GM18499 (cell line): ENCODE results near the gene KRT15.

Source experiments
- ATAC-seq: cut with Tn5 transposase; IDR thresholded peaks from one replicate; pipeline ENCODE4 v1.9.1; 2021; ENCODE audit warnings: moderate number of reproducible peaks; ENCODE audit not compliant: insufficient read depth, unreplicated experiment

KRT15 gene

DNA sequence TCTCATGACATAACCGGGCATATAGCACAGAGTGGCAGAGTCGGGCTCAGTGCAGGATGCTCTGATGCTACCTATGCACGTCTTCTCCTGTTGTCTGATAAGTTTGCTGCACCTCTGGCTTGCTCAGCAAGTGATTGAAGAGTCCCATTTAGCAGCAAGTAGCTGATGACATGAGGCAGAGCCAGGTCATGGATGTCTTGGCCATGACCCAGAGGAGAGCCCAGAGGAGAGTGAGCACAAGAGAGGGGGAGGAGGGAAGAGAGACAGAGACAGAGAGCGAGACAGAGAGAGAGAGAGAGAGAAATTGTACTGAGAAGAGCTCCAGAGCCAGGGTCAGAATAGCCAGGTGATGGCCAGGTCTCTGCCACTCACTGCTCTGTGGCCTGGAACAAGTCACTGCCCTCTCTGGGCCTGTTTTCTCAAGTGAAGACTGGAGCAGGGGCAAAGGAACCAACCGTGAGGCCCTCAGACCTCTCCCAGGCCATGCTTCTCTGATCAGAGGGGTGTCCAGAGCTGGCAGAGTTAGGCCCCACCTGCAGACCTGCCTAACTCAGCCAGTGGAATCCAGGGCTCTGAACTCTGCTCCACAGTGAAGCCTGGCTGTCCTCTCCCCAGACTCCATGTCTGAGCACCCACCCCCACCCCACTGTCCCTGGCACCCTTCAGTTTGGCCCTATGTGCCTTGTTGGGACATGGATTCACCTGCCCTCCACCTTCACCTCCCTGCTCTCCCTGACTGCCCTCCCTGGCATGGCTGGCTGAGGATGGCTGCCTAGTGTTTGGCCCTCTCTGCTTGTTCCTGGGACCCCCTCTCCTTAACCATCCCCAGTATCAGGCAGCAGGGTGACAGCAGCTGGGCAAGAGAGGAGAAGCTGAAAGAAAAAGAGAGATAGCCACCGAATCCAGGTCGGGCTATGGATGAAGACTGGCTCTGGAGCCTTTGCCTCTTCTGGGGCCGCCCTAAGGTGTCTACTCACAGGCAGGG lies 33.5 kb downstream of the KRT15 start:
- no peak for ATAC-seq

DNA sequence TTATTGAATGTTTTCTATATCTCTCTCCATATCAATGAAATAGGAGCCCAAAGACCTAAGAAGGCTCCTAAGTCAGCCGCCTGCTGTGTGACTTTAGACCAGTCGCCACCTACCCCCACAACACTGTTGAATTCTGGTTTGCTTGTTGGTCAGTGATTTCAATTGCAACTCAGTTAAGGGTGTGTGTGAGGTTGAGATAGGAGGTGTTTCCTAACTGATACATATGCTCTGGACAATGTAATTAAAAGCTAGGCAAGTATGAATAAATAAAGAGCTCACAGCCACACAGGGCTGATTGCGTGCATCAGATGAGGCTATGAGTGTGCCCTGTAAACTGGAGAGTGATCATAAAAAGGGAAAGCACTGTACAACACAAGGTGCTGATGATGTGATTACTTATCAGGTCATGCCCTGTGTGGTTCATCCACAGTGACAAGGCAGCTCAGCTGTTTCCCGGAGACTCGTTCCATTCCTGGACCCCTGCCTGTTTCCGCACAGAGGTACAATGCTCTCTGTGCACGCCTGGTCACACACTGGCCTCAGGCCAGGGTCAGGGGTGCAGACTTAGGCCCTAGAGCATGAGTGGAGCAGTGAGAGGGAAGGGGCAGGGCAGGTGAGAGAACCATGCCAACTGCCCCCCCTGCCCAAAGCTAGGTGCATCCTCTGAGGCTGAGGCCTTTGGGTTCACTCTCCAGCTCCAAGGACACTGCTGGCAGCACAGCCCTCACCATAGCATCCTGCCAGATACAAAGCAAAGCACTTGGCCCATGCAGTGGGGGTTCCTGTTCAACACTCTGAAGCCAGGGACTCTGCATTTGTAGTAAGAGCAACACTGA lies 34.5 kb downstream of the KRT15 start:
- no peak for ATAC-seq

DNA sequence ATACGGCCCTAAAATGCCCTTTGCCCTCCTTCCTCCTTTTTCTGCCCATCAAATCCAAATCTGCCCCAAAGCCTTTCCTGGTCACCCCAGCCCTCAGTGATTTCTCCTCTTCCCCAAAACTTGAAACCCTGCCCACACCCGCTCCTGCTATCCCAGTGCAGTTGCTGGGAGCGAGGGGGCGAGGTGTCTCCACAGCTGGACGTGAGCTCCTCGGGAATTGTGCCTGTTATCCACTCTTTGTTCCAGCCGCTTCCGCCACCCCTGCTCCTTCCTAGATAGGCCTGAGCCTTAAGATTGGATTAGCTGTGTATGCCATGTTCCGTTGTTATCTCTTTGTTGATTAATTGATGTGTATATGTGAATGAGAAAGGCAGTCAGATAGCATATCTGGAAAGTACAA lies 35.2 kb downstream of the KRT15 start:
- no peak for ATAC-seq

DNA sequence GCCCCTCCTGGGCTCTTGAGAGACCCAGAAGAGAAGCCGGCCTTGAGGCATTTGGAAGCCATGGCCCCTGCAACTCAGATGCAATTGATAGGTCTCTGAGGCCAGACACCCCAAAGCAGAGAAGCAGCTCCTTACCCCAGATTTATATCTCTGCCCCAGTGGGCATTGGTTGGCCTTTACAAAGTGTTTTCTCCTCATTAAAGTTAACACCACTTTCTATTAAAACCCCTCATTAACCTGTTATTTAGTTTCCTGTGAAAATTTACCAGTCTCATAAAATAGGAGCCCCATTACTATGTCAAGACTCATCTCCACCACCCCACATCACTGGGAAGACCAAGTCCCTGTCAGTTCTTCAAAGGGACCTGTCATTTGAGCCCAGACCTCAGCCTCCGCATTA lies 37.7 kb downstream of the KRT15 start, which contains the start of gene KRT35:
Gene KRT35 (minus strand): TSS at position 116 of the 400 bp plus-strand sequence. CDS start 54 bp downstream, at position 62.
- no peak for ATAC-seq

DNA sequence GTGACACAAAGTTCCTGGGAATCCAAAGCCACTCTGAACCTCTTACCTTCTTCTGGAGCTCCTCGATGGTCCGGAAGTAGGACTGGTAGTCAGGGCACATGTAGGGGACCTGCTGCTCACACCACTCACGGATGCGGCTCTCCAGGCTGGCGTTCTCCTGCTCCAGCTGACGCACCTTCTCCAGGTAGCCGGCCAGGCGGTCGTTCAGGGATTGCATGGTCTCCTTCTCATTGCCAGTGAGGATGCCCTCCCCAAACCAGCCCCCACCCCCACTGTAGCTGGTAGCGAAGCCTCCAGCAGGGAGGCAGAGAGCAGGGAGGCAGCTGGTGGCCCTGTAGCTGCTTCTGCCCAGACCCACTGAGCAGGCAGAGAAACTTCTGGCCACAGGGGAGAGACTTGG lies 38.1 kb downstream of the KRT15 start:
- no peak for ATAC-seq

DNA sequence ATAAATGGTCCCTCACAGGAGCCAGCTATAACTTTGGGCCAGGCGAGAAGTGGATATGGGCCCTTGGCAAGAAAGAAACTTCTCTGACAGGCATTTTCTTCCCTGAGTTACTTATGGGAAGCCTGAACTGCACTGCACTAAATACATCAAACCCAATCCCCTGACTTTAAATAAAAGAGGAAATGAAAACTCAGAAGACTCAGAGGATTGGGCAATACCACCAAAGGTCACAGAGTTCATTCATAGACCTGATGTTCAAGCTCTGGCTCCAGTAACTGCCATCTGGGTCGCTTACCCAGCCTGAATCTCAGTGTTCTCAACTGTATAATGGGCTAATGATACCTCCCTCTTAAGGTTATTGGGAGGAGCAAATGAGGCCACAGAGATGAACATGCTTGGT lies 38.6 kb downstream of the KRT15 start:
- ATAC-seq = no peak

DNA sequence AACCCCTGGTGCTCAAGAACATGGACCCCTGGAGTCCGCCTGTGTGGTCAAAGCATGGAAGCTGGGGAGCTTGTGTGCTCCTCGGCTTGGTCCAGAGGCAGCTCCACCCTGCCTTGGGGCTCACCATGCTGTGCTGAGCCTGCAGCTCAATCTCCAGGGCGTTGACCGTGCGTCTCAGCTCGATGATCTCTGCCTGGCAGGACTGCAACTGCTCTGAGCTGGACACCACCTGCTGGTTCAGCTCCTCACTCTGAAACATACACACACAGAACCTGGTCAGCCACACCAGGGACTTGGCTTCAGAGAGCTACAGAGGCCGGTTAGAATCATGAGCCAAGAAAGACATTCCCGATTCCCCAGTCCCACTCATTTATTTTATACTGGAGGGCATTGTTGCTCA lies 40.5 kb downstream of the KRT15 start:
- ATAC-seq = no peak

DNA sequence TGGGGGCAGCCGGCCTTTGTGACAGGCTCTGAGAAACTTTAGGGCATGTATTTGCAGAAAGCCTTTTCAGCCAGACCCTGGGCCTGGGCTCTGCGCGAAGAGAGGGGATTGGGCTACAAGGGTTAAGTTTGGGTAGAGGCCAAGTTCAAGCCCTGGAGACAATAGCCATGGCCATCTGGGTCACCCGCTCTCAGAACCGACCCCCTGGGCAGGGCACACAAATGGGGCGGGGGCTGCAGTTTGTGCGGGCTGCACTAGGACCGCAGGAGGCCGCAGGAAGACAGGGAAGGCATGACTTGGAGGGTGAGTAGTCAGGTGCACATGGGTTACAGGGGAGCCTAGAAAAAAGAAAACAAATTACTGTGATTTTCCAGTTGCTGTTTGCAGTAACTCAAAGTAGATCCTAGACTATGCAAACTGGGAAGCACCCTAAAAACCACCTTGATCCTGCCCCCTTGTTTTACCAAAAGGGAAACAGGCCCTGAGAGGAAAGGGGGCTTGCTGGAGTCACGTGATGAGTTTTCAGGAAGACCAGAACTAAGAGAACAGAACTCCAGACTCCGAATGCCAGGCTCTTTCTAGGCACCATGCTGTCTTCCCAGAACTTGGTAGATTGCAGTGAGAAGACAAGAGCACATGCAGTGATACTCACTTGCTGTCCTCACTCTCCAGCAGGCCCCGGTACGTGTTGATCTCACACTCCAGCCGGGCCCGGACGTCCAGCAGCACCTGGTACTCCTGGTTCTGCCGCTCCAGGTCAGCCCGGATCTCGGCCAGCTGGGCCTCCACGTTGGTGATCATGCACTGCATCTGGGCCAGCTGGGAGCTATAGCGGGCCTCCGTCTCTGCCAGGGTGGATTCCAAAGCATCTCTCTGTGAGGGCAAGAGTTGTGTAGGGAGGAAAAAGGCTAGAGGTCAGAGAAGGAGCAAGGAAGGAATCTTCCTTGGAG lies 41.5 kb downstream of the KRT15 start:
- no peak for ATAC-seq

DNA sequence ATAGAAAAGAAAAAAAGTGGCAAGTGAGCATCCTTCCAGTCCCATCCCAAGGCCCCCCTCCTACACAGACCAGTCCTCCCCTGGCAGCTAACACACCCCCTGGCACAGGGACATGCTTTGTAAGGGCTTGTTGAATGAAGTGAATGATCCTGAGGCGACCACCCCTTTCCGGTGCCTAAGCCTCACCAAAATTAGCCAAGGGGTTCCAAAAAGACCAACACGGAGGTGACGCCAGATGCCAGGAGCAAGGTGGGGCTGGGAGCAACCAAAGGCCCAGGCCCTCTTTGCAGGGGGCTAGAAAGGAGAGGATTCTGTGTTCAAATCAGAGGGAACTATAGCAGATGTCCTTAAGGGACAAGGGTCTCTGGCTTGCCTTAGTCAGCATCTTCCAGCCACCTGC lies 43.3 kb downstream of the KRT15 start:
- ATAC-seq = no peak

DNA sequence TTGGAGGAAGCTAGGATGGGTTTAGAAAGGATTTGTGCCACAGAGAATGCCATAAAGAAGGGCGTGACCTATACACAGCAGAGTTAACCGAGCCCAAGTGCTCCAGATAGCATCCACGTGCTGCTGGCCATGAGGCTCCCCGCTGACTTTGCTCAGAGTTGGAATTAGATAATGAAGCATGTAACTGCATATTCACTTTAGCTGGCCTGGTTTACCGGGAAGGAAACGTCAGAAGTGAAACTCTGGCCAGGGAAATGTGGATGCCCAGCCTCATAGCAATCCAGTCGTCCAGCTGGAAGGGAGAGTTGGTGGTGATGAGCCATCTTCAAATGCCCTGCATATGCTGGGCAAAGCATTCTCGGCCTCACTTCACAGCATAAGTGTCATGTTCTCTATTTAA lies 43.8 kb downstream of the KRT15 start:
- no peak for ATAC-seq

DNA sequence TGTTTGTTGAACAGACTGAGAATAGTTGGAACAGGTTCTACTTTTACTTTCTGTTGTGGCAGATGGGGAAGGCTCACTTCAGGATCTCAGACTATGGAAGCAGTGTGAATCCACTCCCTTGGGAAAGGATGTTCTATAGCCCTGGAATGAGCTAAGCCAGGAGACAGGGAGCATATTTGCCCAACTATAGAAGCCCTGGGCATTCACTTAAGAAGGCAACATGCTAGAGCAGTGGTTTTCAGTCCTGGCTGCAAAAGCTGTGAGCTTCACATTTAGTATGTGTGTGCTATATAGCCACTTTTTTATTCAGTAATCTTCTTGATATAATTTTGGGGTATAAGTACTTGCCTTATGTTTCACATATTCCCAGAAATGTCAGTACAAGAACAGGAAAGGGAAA lies 50.3 kb downstream of the KRT15 start:
- ATAC-seq = no peak

DNA sequence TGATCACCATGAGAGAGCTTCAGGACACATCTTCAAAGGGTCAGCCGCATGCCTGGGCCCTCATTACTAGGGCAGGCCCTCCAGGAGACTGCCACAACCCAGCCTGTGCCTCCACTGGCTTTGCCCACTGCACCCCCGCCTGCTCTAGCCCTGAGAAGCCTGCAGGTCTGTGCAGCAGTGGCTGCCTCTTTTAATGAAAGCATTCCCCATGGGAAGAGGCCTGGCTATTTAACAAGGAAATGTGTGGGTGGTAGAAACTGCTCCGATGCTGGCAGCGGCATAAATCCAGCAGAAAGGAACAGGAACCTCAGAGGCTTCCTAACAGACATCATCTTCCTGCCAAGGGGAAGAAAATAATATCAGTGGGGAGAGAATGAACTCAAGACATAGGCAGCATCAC lies 51.1 kb downstream of the KRT15 start:
- ATAC-seq = no peak

DNA sequence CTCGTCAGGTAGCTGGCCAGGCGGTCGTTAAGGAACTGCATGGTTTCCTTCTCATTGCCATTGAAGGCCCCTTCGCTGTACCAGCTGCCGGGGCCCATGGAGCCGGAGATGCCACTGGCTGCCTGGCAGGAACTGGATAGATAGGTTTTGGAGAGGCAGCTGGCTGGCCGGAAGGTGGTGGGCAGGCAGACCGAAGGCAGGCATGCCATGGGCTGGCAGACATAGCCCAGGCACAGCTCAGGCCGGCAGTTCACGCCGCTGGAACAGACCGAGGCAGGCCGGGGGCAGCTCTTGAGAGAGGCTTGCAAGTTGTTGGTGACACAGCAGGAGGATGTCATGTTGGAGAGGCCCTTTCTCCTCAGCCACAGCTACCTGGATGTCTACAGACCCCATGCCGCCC lies 51.7 kb downstream of the KRT15 start, which contains the start of gene KRT32:
Gene KRT32 (minus strand): TSS at position 399 of the 400 bp plus-strand sequence. CDS start 61 bp downstream, at position 338.
- ATAC-seq = no peak

DNA sequence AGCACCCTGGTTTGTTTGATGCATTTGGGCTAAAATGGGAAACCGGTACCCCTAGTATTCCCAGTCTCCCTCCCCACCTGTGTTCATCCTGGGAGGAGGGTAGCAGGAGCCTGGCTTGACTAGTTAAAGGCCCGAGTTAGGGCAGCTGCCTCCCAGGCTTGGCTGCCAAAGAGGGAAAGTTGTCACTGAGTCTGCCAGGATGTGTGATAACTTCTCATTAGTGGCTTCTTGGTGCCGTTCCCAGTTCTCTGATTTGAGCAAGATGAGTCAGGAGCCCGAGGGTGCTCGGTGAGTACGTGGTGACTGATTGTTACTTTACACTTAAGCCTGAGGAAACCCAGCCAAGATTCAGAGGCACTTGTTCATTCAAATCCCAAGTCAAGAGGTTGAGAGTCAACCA lies 54.0 kb downstream of the KRT15 start:
- ATAC-seq = no peak

DNA sequence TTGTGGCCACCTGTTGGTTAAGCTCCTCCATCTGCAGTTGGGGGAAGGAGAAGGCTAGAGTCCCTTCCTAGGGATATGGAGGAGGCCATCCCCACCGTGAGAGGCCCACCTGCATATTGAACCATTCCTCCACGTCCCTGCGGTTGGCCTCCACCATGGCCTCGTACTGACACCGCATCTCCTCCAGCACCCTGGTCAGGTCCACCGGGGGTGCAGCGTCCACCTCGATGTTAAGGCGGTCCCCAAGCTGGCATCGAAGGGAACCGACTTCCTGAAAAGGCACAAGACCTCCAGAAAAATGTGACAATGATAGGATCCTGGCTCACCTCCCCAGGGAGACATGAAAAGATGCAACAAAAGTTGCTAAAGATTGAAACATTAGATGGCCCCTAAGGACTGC lies 54.5 kb downstream of the KRT15 start:
- ATAC-seq = no peak

DNA sequence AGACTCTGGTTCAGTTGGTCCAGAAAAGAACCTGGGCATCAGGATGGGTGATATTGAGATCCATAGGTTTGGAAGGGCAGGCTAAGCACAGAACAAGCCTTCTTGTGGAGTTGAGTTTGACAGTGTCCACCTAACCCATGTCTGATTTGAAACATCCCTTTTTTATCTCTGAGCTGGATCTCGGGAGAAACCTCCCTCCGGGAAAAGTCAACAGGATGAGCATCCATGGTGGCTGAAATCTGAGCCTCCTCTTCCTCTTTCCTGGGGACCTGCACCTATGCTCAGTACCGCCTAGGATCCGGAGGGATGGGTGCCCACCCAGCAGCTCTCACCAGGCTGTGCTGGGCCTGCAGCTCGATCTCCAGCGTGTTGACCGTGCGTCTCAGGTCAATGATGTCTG lies 54.9 kb downstream of the KRT15 start:
- ATAC-seq = no peak
